Stimulated activated CD4-positive, alpha-beta T cell treated with anti-CD3 and anti-CD28 coated beads, Interleukin-15, amount 100 ng/mL, for 48 hours (primary cell): Measurements from ENCODE around the gene LRRC4C.

Source experiments
- DNase-seq, 2 donors: peaks; one replicate each; pipeline ENCODE4 v3.0.0-alpha.2; 2020; ENCODE audit warnings: low read depth in 2 of 2

The LRRC4C gene

GRCh38 chr11:41323446-41323845, 136.0 kb downstream of the LRRC4C start:
- DNase-seq, result no peak

- DNase-seq, result no peak
Observed at GRCh38 chr11:41320653-41321052, 138.8 kb downstream of the LRRC4C start.

- no peak for DNase-seq
Observed at GRCh38 chr11:41320238-41320637, 139.2 kb downstream of the LRRC4C start.

- no peak for DNase-seq
Observed at GRCh38 chr11:41319434-41319833, 140.0 kb downstream of the LRRC4C start.

GRCh38 chr11:41316751-41317150, 142.7 kb downstream of the LRRC4C start:
- no peak for DNase-seq

- no peak for DNase-seq
Observed at GRCh38 chr11:41313226-41313625, 146.2 kb downstream of the LRRC4C start.

GRCh38 chr11:41309716-41310115, 149.7 kb downstream of the LRRC4C start:
- no peak for DNase-seq

- no peak for DNase-seq
Observed at GRCh38 chr11:41309111-41309522, 150.3 kb downstream of the LRRC4C start.

GRCh38 chr11:41308286-41308685, 151.2 kb downstream of the LRRC4C start:
- DNase-seq, result no peak

GRCh38 chr11:41307296-41308080, 152.0 kb downstream of the LRRC4C start:
- DNase-seq, result no peak

GRCh38 chr11:41306431-41306830, 153.0 kb downstream of the LRRC4C start:
- DNase-seq, result no peak

- no peak for DNase-seq
Observed at GRCh38 chr11:41301023-41301422, 158.4 kb downstream of the LRRC4C start.

- no peak for DNase-seq
Observed at GRCh38 chr11:41289408-41289807, 170.0 kb downstream of the LRRC4C start.

GRCh38 chr11:41286751-41287150, 172.7 kb downstream of the LRRC4C start:
- DNase-seq, result no peak

GRCh38 chr11:41284354-41284753, 175.1 kb downstream of the LRRC4C start:
- no peak for DNase-seq

- no peak for DNase-seq
Observed at GRCh38 chr11:41283191-41283930, 176.1 kb downstream of the LRRC4C start.

- DNase-seq, result no peak
Observed at GRCh38 chr11:41282395-41282794, 177.1 kb downstream of the LRRC4C start.

GRCh38 chr11:41281131-41281742, 178.2 kb downstream of the LRRC4C start:
- DNase-seq, result no peak

GRCh38 chr11:41274831-41275230, 184.6 kb downstream of the LRRC4C start:
- DNase-seq, result no peak

- DNase-seq, result no peak
Observed at GRCh38 chr11:41273908-41274307, 185.5 kb downstream of the LRRC4C start.

- DNase-seq, result no peak
Observed at GRCh38 chr11:41267451-41267850, 192.0 kb downstream of the LRRC4C start.

- no peak for DNase-seq
Observed at GRCh38 chr11:41256041-41256440, 203.4 kb downstream of the LRRC4C start.

GRCh38 chr11:41254966-41255365, 204.5 kb downstream of the LRRC4C start:
- no peak for DNase-seq
